Heart left ventricle (tissue), 16 donors: ENCODE results near the gene ALPK3. TPM values are rescaled to one million over a fixed set of nuclear protein-coding genes. Genes with fewer than 3 reads are reported as not detected.

Experiments used
- ATAC-seq, 4 donors: fragments of 200-7000 bp; cut with Tn5 transposase; one replicate each; pipeline ENCODE4 v1.9.1; 2020 to 2022; ENCODE audit warnings: moderate library complexity in 4 of 4, mild to moderate bottlenecking in 3 of 4, moderate number of reproducible peaks in 1 of 4
- DNase-seq, 5 donors: peaks; one replicate each; pipeline ENCODE4 v3.0.0-alpha.2; 2020
- H3K27ac ChIP-seq, 12 donors: fragments of 200-600 bp; sonication (generic) in 4 of 12; one replicate each; pipeline versions ENCODE4 v1.5.0 to v1.8.0; 2016 to 2022; ENCODE audit warnings: mild to moderate bottlenecking in 2 of 12
- H3K27me3 ChIP-seq, 9 donors: fragments of 200-600 bp; sonication (generic) in 2 of 9; one replicate each; pipeline versions ENCODE4 v1.5.1 to v1.8.0; 2016 to 2022; ENCODE audit warnings: mild to moderate bottlenecking in 3 of 9
- H3K36me3 ChIP-seq, 9 donors: fragments of 200-600 bp; sonication (generic) in 2 of 9; one replicate each; pipeline versions ENCODE4 v1.5.0 to v1.8.0; 2018 to 2022; ENCODE audit warnings: mild to moderate bottlenecking in 2 of 9
- H3K4me1 ChIP-seq, 12 donors: fragments of 200-600 bp; sonication (generic) in 4 of 12; one replicate each; pipeline versions ENCODE4 v1.5.0 to v1.8.0; 2016 to 2022; ENCODE audit warnings: mild to moderate bottlenecking in 3 of 12
- H3K4me3 ChIP-seq, 12 donors: fragments of 200-600 bp; sonication (generic) in 4 of 12; one replicate each; pipeline versions ENCODE4 v1.5.0 to v1.8.0; 2017 to 2022; ENCODE audit warnings: mild to moderate bottlenecking in 9 of 12, moderate library complexity in 4 of 12
- H3K9me3 ChIP-seq, 12 donors: fragments of 200-600 bp; sonication (generic) in 4 of 12; one replicate each; pipeline versions ENCODE4 v1.5.0 to v1.8.0; 2016 to 2022; ENCODE audit warnings: mild to moderate bottlenecking in 1 of 12
- CTCF ChIP-seq, 12 donors: fragments of 200-600 bp; sonication (generic) in 4 of 12; IDR thresholded peaks; one replicate each; pipeline versions ENCODE4 v1.5.0 to v1.8.0; 2018 to 2022; ENCODE audit warnings: antibody characterized with exemption in 12 of 12, mild to moderate bottlenecking in 5 of 12
- POLR2A ChIP-seq, 2 donors: fragments of 450-650 bp; IDR thresholded peaks; one replicate each; pipeline ENCODE4 v1.6.1; 2017; ENCODE audit warnings: antibody characterized with exemption in 2 of 2, mild to moderate bottlenecking in 2 of 2, moderate library complexity in 2 of 2
- WGBS, 4 donors: extraction: QIAGEN DNeasy Blood & Tissue Kit in 2 of 4; methylation state at CpG; one replicate each; pipeline versions ENCODE4 v1.1.5 to v1.1.7; 2013 to 2018; 5-methylcytosine and 5-hydroxymethylcytosine counted together
- intact Hi-C, 10 donors: fragments of 100-400 bp; cut with DNase I; formaldehyde crosslinking; loops; one replicate each; pipeline versions ENCODE4 v1.11.1 to v1.14.2; 2022
- polyA plus RNA-seq, 2 donors: library from polyadenylated mRNA; stranded (reverse); fragments of 200-250 nt; gene quantifications; one replicate each; pipeline ENCODE4 v1.2.3, GENCODE V29; 2013
- total RNA-seq, 9 donors: library from RNA; depleted of rRNA in 2 of 9; stranded (reverse); fragments of >200 nt in 2 of 9; fragmentation: NEBNext Ultra II Directional in 3 of 9; extraction: Animal tissue kit (Norgen Biotek cat#: 25700) in 3 of 9; gene quantifications; one replicate each; pipeline versions ENCODE4 v1.1.0 to v1.2.4, GENCODE V29; 2016 to 2023
- donor health status: ischemic (EF 13 %, LVEDD 7.1; RV severe dilation, severe dysfunction).
- donor health status: healthy with polysubstance abuse.
- donor health status: DM: no; HTN: yes; CAD: no.
- donor health status: DM: no; HTN: no; CAD: no.
- donor health status: ischemic (EF 25% LVEDD 6.9; RV normal size, moderate dysfunction).
- donor health status: ischemic (EF 25% LVEDD 5.7; RV mildly dilated, moderate dysfunction).
- donor health status: healthy.
- donor health status: DM: yes; HTN: yes; CAD: no.
- donor health status: ischemic (EF 35%, LVEDD 5.7; RV mildly dilated, moderate dysfunction).
- donor health status: nonischemic (EF 11% LVEDD 7.7; RV severe dilation, severe dysfunction).
- donor health status: DM: yes; HTN: yes; CAD: no.
- donor health status: PGD.
- donor health status: ischemic (EF 29% LVEDD 5.4; RV normal size, mild dysfunction).
- donor health status: nonischemic (EF 23%, LVEDD 6.1; RV moderate dilation, normal function).

Gene ALPK3
- total and polyA plus RNA-seq, 11 donors = 82.2 to 258 (median 144) TPM

- Histone ChIP-seq H3K4me3 (no peak overlapping the region), H3K27ac (no peak overlapping the region), H3K9me3 (no peaks in the 10 kb centered on the region), H3K27me3 (no peaks in the 10 kb centered on the region), H3K4me1 (peaks cover 0 to 12% (median 2%) of the 10 kb centered on the region in 12 donors), H3K36me3 (no peaks in the 10 kb centered on the region)
- WGBS, 4 donors = 85 to 89% (median 87%) methylated on average over 8 of the region's 8 CpGs
- DNase-seq (no peak), ATAC-seq (no peak)
- intact Hi-C loops = no loop called here
- TF ChIP-seq POLR2A (IDR thresholded peaks at IDR 0.05) (no peak), CTCF (IDR thresholded peaks at IDR 0.05) (no peak)
These were observed 72.3 kb downstream of the ALPK3 start for GRCh38 chr15:84889313-84889990.

- Histone ChIP-seq H3K36me3 (no peaks in the 10 kb centered on the region), H3K27ac (no peak overlapping the region), H3K4me3 (no peak overlapping the region), H3K4me1 (peaks cover 0 to 8% (median 0%) of the 10 kb centered on the region in 12 donors), H3K9me3 (no peaks in the 10 kb centered on the region), H3K27me3 (no peaks in the 10 kb centered on the region)
- TF ChIP-seq CTCF (IDR thresholded peaks at IDR 0.05) (no peak), POLR2A (IDR thresholded peaks at IDR 0.05) (no peak)
- DNase-seq (no peak), ATAC-seq (no peak)
- intact Hi-C loops = no loop called here
- 93 to 100% (median 97%) methylated on average over 5 to 6 of the region's 6 CpGs for WGBS, 4 donors
These were observed 73.0 kb downstream of the ALPK3 start for GRCh38 chr15:84889991-84890669.

GRCh38 chr15:84890670-84891162 lies 73.6 kb downstream of the ALPK3 start:
- H3K9me3 ChIP-seq = no peaks in the 10 kb centered on the region
- no peak for DNase-seq
- TF ChIP-seq POLR2A (IDR thresholded peaks at IDR 0.05) (no peak), CTCF (IDR thresholded peaks at IDR 0.05) (no peak)
- H3K27me3 ChIP-seq = no peaks in the 10 kb centered on the region
- WGBS, 4 donors = 94 to 97% (median 96%) methylated on average over 5 of the region's 5 CpGs
- H3K4me1 ChIP-seq = peaks cover 0 to 8% (median 0%) of the 10 kb centered on the region in 12 donors
- intact Hi-C loops = no loop called here
- ATAC-seq = no peak
- no peaks in the 10 kb centered on the region for H3K36me3 ChIP-seq
- no peak overlapping the region for H3K4me3 ChIP-seq
- H3K27ac ChIP-seq = no peak overlapping the region

GRCh38 chr15:84891339-84891738 lies 74.2 kb downstream of the ALPK3 start:
- peaks cover 0 to 6% (median 0%) of the 10 kb centered on the region in 12 donors for H3K4me1 ChIP-seq
- WGBS, 4 donors = 90 to 95% (median 92%) methylated on average over 6 of the region's 6 CpGs
- TF ChIP-seq POLR2A (IDR thresholded peaks at IDR 0.05) = no peak
- H3K27ac ChIP-seq = no peak overlapping the region
- intact Hi-C loops = no loop called here
- no peak overlapping the region for H3K4me3 ChIP-seq
- no peak for DNase-seq
- ATAC-seq = no peak
- H3K36me3 ChIP-seq = no peaks in the 10 kb centered on the region
- H3K27me3 ChIP-seq = no peaks in the 10 kb centered on the region
- H3K9me3 ChIP-seq = no peaks in the 10 kb centered on the region
